Measurements from ENCODE around the gene HOXD8.
A peak's percentile ranks its signal among the peaks of the same experiment; 100 is the strongest.

HOXD8 gene

DNA sequence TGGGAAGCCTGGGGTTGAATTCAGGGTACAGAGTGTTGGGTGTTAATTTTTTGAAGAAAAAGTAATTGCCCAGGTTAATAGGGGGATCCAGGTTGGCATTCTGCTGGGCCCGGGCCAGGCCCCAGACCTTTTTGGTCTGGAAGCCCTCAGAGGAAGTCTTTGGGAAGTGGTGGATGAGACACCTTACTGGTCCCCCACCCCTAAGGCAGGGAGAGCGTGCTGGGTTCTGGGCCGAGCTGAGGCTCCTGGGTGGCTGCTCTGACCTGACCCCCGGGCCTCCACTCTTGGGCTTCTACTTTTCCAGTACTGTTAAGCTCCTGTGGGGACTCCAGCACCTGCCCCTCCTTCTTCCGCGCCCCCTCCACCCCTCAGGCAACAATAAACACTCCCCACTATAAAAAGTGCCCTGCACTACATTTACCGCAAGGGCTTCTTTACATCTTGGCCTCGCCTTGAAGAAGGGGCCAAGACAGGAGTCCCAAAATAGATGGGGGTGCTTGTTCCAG, 26.8 kb downstream of the HOXD8 start:
- Histone ChIP-seq H3K14ac (ENCODE audit: low read length) (no peak overlapping the region), H3K4me3 (ENCODE audit: low read length in 2 of 2) (no peak overlapping the region), H3K23ac (ENCODE audit: low read depth, low read length, poor library complexity) (no peak overlapping the region), H3K27ac (replicated peaks; ENCODE audit: low read length) (no peak overlapping the region), H2BK15ac (ENCODE audit: low read length) (no peak overlapping the region), H2BK5ac (ENCODE audit: low read length) (no peak overlapping the region), H2BK120ac (ENCODE audit: low read depth, low read length) (no peak overlapping the region), H2AFZ (ENCODE audit: low read length) (no peak overlapping the region), H2BK12ac (ENCODE audit: low read length) (no peak overlapping the region), H3K4me1 (ENCODE audit: control insufficient read depth in 2 of 2, insufficient read depth in 1 of 2, low read depth in 1 of 2, low read length in 2 of 2) (peaks cover 0 to 16% of the 10 kb centered on the region in 2 donors), H3K4ac (ENCODE audit: low read length) (no peak overlapping the region), H2AK5ac (ENCODE audit: low read depth, low read length) (no peak overlapping the region), H3K9ac (ENCODE audit: low read depth, low read length, poor library complexity) (no peak overlapping the region), H3K4me2 (ENCODE audit: insufficient read depth, low read length, poor library complexity, severe bottlenecking) (no peak overlapping the region), H3K27me3 (ENCODE audit: control insufficient read depth in 3 of 3, insufficient read depth in 3 of 3, low read depth in 1 of 3, low read length in 3 of 3) (peaks cover 70 to 100% (median 97%) of the 10 kb centered on the region in 3 experiments), H3K9me3 (replicated peaks in 1 of 2; ENCODE audit: control insufficient read depth in 2 of 2, insufficient read depth in 1 of 2, low read depth in 1 of 2, low read length in 2 of 2) (peaks cover 0 to 4% of the 10 kb centered on the region in 2 donors), H4K91ac (ENCODE audit: low read depth, low read length, poor library complexity) (no peak overlapping the region), H3K79me1 (ENCODE audit: low read depth, low read length) (no peaks in the 10 kb centered on the region), H4K8ac (ENCODE audit: low read depth, low read length) (no peak overlapping the region), H3K36me3 (replicated peaks in 1 of 2; ENCODE audit: control insufficient read depth in 2 of 2, insufficient read depth in 2 of 2, low read length in 2 of 2) (no peaks in the 10 kb centered on the region), H3K18ac (ENCODE audit: low read length) (no peak overlapping the region)
- WGBS, 2 donors (ENCODE audit: extremely low coverage in 2 of 2, insufficient read length in 2 of 2, insufficient replicate concordance in 1 of 2): no CpG with 5 or more reads among the region's 8 CpGs
- no peak for DNase-seq (ENCODE audit: low spot score)

DNA sequence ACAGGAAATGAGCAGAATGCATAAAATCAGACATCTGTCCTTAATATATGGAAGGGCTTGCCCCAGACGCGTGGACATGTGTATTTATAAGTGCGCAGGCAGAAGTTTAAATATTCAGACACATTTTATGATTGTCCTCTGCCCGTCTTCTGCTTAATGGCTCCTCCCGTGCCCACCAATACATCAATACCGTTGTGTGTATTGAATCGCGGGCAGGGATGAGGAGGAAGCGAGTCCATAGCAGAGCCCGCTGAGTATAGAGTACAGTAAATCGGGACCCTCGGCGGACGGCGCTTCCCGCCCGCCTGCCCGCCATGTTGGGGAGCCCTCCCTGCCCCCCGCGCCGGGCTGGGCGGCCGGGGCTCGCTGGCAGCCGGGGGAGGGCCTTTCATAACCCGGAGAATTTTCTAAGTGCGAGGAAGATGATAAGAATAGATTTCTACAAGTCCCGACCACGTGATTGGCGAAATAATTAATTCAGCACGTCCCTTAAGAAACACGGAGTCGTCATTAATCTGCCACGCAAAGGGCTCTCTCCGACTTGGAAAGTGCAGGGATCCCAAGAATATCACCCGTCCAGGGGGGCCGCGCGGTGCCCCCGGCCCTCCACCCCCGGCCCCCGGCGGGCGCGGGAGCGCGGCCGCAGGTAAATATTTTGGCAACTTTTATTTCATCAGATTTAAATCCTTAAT, 27.4 kb downstream of the HOXD8 start, which contains the start of gene HOXD3:
Gene HOXD3 (plus strand): TSS at position 501 of the 692 bp plus-strand sequence. CDS start 11,808 bp downstream, outside the sequence.
- peaks cover 0 to 16% of the 10 kb centered on the region in 2 donors for H3K4me1 ChIP-seq (ENCODE audit: control insufficient read depth in 2 of 2, insufficient read depth in 1 of 2, low read depth in 1 of 2, low read length in 2 of 2)
- no peaks in the 10 kb centered on the region for H3K36me3 ChIP-seq (replicated peaks in 1 of 2; ENCODE audit: control insufficient read depth in 2 of 2, insufficient read depth in 2 of 2, low read length in 2 of 2)
- H2BK15ac ChIP-seq (ENCODE audit: low read length): no peak within 1 kb of the TSS
- no CpG with 5 or more reads among the region's 48 CpGs for WGBS, 2 donors (ENCODE audit: extremely low coverage in 2 of 2, insufficient read length in 2 of 2, insufficient replicate concordance in 1 of 2)
- no peak within 1 kb of the TSS for H2BK120ac ChIP-seq (ENCODE audit: low read depth, low read length)
- no peak for DNase-seq (ENCODE audit: low spot score)
- peaks cover 69 to 100% (median 97%) of the 10 kb centered on the region in 3 experiments for H3K27me3 ChIP-seq (ENCODE audit: control insufficient read depth in 3 of 3, insufficient read depth in 3 of 3, low read depth in 1 of 3, low read length in 3 of 3)
- no peak within 1 kb of the TSS for H4K8ac ChIP-seq (ENCODE audit: low read depth, low read length)
- H3K18ac ChIP-seq (ENCODE audit: low read length): no peak within 1 kb of the TSS
- peak within 1 kb of the TSS in 1 of 2 donors; percentile 24 for H3K4me3 ChIP-seq (ENCODE audit: low read length in 2 of 2)
- H2AK5ac ChIP-seq (ENCODE audit: low read depth, low read length): no peak within 1 kb of the TSS
- H2BK5ac ChIP-seq (ENCODE audit: low read length): no peak within 1 kb of the TSS
- no peak within 1 kb of the TSS for H2BK12ac ChIP-seq (ENCODE audit: low read length)
- H3K27ac ChIP-seq (replicated peaks; ENCODE audit: low read length): no peak within 1 kb of the TSS
- no peak within 1 kb of the TSS for H3K14ac ChIP-seq (ENCODE audit: low read length)
- H3K4me2 ChIP-seq (ENCODE audit: insufficient read depth, low read length, poor library complexity, severe bottlenecking): no peak within 1 kb of the TSS
- H2AFZ ChIP-seq (ENCODE audit: low read length): peak within 1 kb of the TSS; percentile 94
- peaks cover 0 to 8% of the 10 kb centered on the region in 2 donors for H3K9me3 ChIP-seq (replicated peaks in 1 of 2; ENCODE audit: control insufficient read depth in 2 of 2, insufficient read depth in 1 of 2, low read depth in 1 of 2, low read length in 2 of 2)
- no peak within 1 kb of the TSS for H3K23ac ChIP-seq (ENCODE audit: low read depth, low read length, poor library complexity)
- no peak within 1 kb of the TSS for H4K91ac ChIP-seq (ENCODE audit: low read depth, low read length, poor library complexity)
- H3K79me1 ChIP-seq (ENCODE audit: low read depth, low read length): no peaks in the 10 kb centered on the region
- no peak within 1 kb of the TSS for H3K4ac ChIP-seq (ENCODE audit: low read length)
- peak within 1 kb of the TSS; percentile 74 for H3K9ac ChIP-seq (ENCODE audit: low read depth, low read length, poor library complexity)

GRCh38 chr2:176157499-176158185, 28.1 kb downstream of the HOXD8 start:
- no peak overlapping the region for H3K18ac ChIP-seq (ENCODE audit: low read length)
- H3K27ac ChIP-seq (replicated peaks; ENCODE audit: low read length): no peak overlapping the region
- H2AK5ac ChIP-seq (ENCODE audit: low read depth, low read length): no peak overlapping the region
- H3K4me1 ChIP-seq (ENCODE audit: control insufficient read depth in 2 of 2, insufficient read depth in 1 of 2, low read depth in 1 of 2, low read length in 2 of 2): peaks cover 0 to 16% of the 10 kb centered on the region in 2 donors
- no peak overlapping the region for H3K14ac ChIP-seq (ENCODE audit: low read length)
- H2BK5ac ChIP-seq (ENCODE audit: low read length): no peak overlapping the region
- no peak overlapping the region for H4K91ac ChIP-seq (ENCODE audit: low read depth, low read length, poor library complexity)
- H3K4ac ChIP-seq (ENCODE audit: low read length): no peak overlapping the region
- no peak overlapping the region for H4K8ac ChIP-seq (ENCODE audit: low read depth, low read length)
- peak overlapping the region; percentile 94 for H2AFZ ChIP-seq (ENCODE audit: low read length)
- no peaks in the 10 kb centered on the region for H3K79me1 ChIP-seq (ENCODE audit: low read depth, low read length)
- no peak overlapping the region for H3K4me2 ChIP-seq (ENCODE audit: insufficient read depth, low read length, poor library complexity, severe bottlenecking)
- H2BK15ac ChIP-seq (ENCODE audit: low read length): no peak overlapping the region
- no CpG with 5 or more reads among the region's 43 CpGs for WGBS, 2 donors (ENCODE audit: extremely low coverage in 2 of 2, insufficient read length in 2 of 2, insufficient replicate concordance in 1 of 2)
- DNase-seq (ENCODE audit: low spot score): no peak
- peaks cover 71 to 100% (median 97%) of the 10 kb centered on the region in 3 experiments for H3K27me3 ChIP-seq (ENCODE audit: control insufficient read depth in 3 of 3, insufficient read depth in 3 of 3, low read depth in 1 of 3, low read length in 3 of 3)
- H3K9ac ChIP-seq (ENCODE audit: low read depth, low read length, poor library complexity): peak overlapping the region; percentile 74
- H3K23ac ChIP-seq (ENCODE audit: low read depth, low read length, poor library complexity): no peak overlapping the region
- H3K36me3 ChIP-seq (replicated peaks in 1 of 2; ENCODE audit: control insufficient read depth in 2 of 2, insufficient read depth in 2 of 2, low read length in 2 of 2): no peaks in the 10 kb centered on the region
- no peak overlapping the region for H2BK12ac ChIP-seq (ENCODE audit: low read length)
- H2BK120ac ChIP-seq (ENCODE audit: low read depth, low read length): no peak overlapping the region
- peaks cover 0 to 11% of the 10 kb centered on the region in 2 donors for H3K9me3 ChIP-seq (replicated peaks in 1 of 2; ENCODE audit: control insufficient read depth in 2 of 2, insufficient read depth in 1 of 2, low read depth in 1 of 2, low read length in 2 of 2)
- peak overlapping the region in 1 of 2 donors; percentile 24 for H3K4me3 ChIP-seq (ENCODE audit: low read length in 2 of 2)

DNA sequence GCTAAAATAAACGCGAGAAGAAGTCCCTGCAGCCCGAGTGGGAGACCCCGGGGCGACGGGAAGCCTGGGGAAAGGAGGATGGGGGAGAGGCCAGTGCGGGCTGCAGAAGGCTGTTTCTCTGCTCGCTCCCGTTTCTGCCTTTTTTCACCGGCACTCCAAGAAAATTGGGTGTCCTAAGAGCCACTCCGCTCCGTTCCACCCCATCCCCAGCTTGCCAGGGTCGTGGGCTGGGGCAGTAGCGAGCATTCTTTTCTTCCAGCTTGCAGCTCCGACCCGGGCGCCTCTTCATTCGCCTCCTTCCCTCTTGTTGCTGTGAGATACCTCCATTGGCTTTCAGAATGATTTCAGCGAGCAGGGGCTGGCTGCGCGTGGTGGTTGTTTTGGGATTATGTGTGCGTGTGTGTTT, 28.7 kb downstream of the HOXD8 start:
- Histone ChIP-seq H3K27ac (replicated peaks; ENCODE audit: low read length) (no peak overlapping the region), H4K91ac (ENCODE audit: low read depth, low read length, poor library complexity) (no peak overlapping the region), H4K8ac (ENCODE audit: low read depth, low read length) (no peak overlapping the region), H2AK5ac (ENCODE audit: low read depth, low read length) (no peak overlapping the region), H2BK15ac (ENCODE audit: low read length) (no peak overlapping the region), H2BK120ac (ENCODE audit: low read depth, low read length) (no peak overlapping the region), H3K23ac (ENCODE audit: low read depth, low read length, poor library complexity) (no peak overlapping the region), H3K9ac (ENCODE audit: low read depth, low read length, poor library complexity) (no peak overlapping the region), H3K9me3 (replicated peaks in 1 of 2; ENCODE audit: control insufficient read depth in 2 of 2, insufficient read depth in 1 of 2, low read depth in 1 of 2, low read length in 2 of 2) (peaks cover under 1 to 11% of the 10 kb centered on the region in 2 donors), H3K4me1 (ENCODE audit: control insufficient read depth in 2 of 2, insufficient read depth in 1 of 2, low read depth in 1 of 2, low read length in 2 of 2) (peaks cover 0 to 16% of the 10 kb centered on the region in 2 donors), H3K27me3 (ENCODE audit: control insufficient read depth in 3 of 3, insufficient read depth in 3 of 3, low read depth in 1 of 3, low read length in 3 of 3) (peaks cover 70 to 100% (median 97%) of the 10 kb centered on the region in 3 experiments), H3K4me3 (ENCODE audit: low read length in 2 of 2) (peak overlapping the region; percentile 24 to 53), H3K14ac (ENCODE audit: low read length) (no peak overlapping the region), H3K4me2 (ENCODE audit: insufficient read depth, low read length, poor library complexity, severe bottlenecking) (no peak overlapping the region), H2BK5ac (ENCODE audit: low read length) (no peak overlapping the region), H3K79me1 (ENCODE audit: low read depth, low read length) (no peaks in the 10 kb centered on the region), H2AFZ (ENCODE audit: low read length) (peak overlapping the region; percentile 94), H2BK12ac (ENCODE audit: low read length) (no peak overlapping the region), H3K36me3 (replicated peaks in 1 of 2; ENCODE audit: control insufficient read depth in 2 of 2, insufficient read depth in 2 of 2, low read length in 2 of 2) (no peaks in the 10 kb centered on the region), H3K18ac (ENCODE audit: low read length) (no peak overlapping the region), H3K4ac (ENCODE audit: low read length) (no peak overlapping the region)
- WGBS, 2 donors (ENCODE audit: extremely low coverage in 2 of 2, insufficient read length in 2 of 2, insufficient replicate concordance in 1 of 2): no CpG with 5 or more reads among the region's 22 CpGs
- DNase-seq (ENCODE audit: low spot score): no peak

All from neuronal stem cell (in vitro differentiated cells).